Activated T-helper 9 cell treated with anti-CD3 and anti-CD28 coated beads, Interleukin-2, amount 50 U/mL, for 16 hours (primary cell): Measurements from ENCODE around the gene CROT.

ENCODE experiments used
- DNase-seq: peaks from one replicate; pipeline ENCODE4 v3.0.0-alpha.2; 2020; ENCODE audit warnings: low read depth

Gene CROT

GRCh38 chr7:87344446-87344845 lies 1.0 kb upstream of the CROT start:
- DNase-seq: no peak

GRCh38 chr7:87345962-87346371 lies 503 bp downstream of the CROT start:
- DNase-seq: no peak

- DNase-seq: no peak
Measured at GRCh38 chr7:87347207-87347606, 1.7 kb downstream of the CROT start.

GRCh38 chr7:87347664-87348063 lies 2.2 kb downstream of the CROT start:
- no peak for DNase-seq

- DNase-seq: no peak
Measured at GRCh38 chr7:87354749-87355148, 9.3 kb downstream of the CROT start.

- DNase-seq: no peak
Measured at GRCh38 chr7:87356448-87356847, 11.0 kb downstream of the CROT start.

GRCh38 chr7:87359366-87359765 lies 13.9 kb downstream of the CROT start:
- no peak for DNase-seq

GRCh38 chr7:87361320-87361719 lies 15.9 kb downstream of the CROT start:
- no peak for DNase-seq

GRCh38 chr7:87363342-87363741 lies 17.9 kb downstream of the CROT start:
- no peak for DNase-seq

- no peak for DNase-seq
Measured at GRCh38 chr7:87364246-87364645, 18.8 kb downstream of the CROT start.

- no peak for DNase-seq
Measured at GRCh38 chr7:87369216-87369615, 23.8 kb downstream of the CROT start.

GRCh38 chr7:87370660-87371180 lies 25.3 kb downstream of the CROT start:
- no peak for DNase-seq

- DNase-seq: no peak
Measured at GRCh38 chr7:87375662-87376435, 30.4 kb downstream of the CROT start.

GRCh38 chr7:87380905-87381304 lies 35.4 kb downstream of the CROT start:
- no peak for DNase-seq

- DNase-seq: no peak
Measured at GRCh38 chr7:87391020-87391701, 45.7 kb downstream of the CROT start.

GRCh38 chr7:87395442-87396020 lies 50.1 kb downstream of the CROT start:
- no peak for DNase-seq

GRCh38 chr7:87398446-87398845 lies 53.0 kb downstream of the CROT start:
- no peak for DNase-seq

GRCh38 chr7:87404674-87405073 lies 59.2 kb downstream of the CROT start:
- no peak for DNase-seq

- no peak for DNase-seq
Measured at GRCh38 chr7:87411186-87411585, 65.7 kb downstream of the CROT start.

GRCh38 chr7:87413029-87413428 lies 67.6 kb downstream of the CROT start:
- no peak for DNase-seq

- no peak for DNase-seq
Measured at GRCh38 chr7:87413951-87414793, 68.7 kb downstream of the CROT start.

GRCh38 chr7:87414794-87415188 lies 69.3 kb downstream of the CROT start:
- DNase-seq: no peak
